Panc1 (cell line): ENCODE measurements around the gene BACE2. TPM values are rescaled to one million over a fixed set of nuclear protein-coding genes. Genes with fewer than 3 reads are reported as not detected.

Experiments
- ATAC-seq: fragments of 200-7000 bp; cut with Tn5 transposase; 2 replicates; pipeline ENCODE4 v1.9.1; 2020; ENCODE audit warnings: mild to moderate bottlenecking, moderate library complexity
- BruUV-seq: library from RNA; stranded (reverse); fragments of 400-500 nt; replicated peaks from 2 replicates; lab custom pipeline; 2021; lab: Mats Ljungman, UMichigan
- CTCF ChIA-PET: fragments of 300-600 bp; sonication (Branson Sonifier 250); formaldehyde crosslinking; loops from one replicate; lab custom pipeline; 2022; ENCODE audit warnings: antibody characterized with exemption; lab: Charles Lee
- POLR2A ChIA-PET: fragments of 300-600 bp; sonication (Branson Sonifier 250); formaldehyde crosslinking; loops from one replicate; lab custom pipeline; 2022; ENCODE audit warnings: antibody characterized with exemption; lab: Charles Lee
- DNase-seq: peaks from one replicate; pipeline ENCODE4 v3.0.0-alpha.2; 2010; ENCODE audit warnings: low read depth, low spot score
- H3K27ac ChIP-seq: 2 replicates; pipeline ENCODE4 v1.5.1; 2011; ENCODE audit warnings: mild to moderate bottlenecking, low read length, inconsistent platforms
- H3K27me3 ChIP-seq: fragments of 200-500 bp; sonication (Bioruptor generic); 2 replicates; pipeline ENCODE4 v1.6.0; 2014; ENCODE audit warnings: low read length, inconsistent platforms; ENCODE audit not compliant: control insufficient read depth, insufficient read depth
- H3K36me3 ChIP-seq: fragments of 200-500 bp; sonication (Bioruptor generic); 2 replicates; pipeline ENCODE4 v1.5.1; 2014; ENCODE audit warnings: inconsistent platforms, mild to moderate bottlenecking, low read length, moderate library complexity; ENCODE audit not compliant: control insufficient read depth, insufficient read depth
- H3K4me1 ChIP-seq: 2 replicates; pipeline ENCODE4 v1.5.1; 2011; ENCODE audit warnings: inconsistent platforms, mild to moderate bottlenecking, low read length, moderate library complexity; ENCODE audit not compliant: control insufficient read depth, insufficient read depth
- H3K4me3 ChIP-seq, 2 experiments: 2 replicates each; pipeline ENCODE4 v1.5.1; 2011 to 2012; ENCODE audit warnings: low read depth in 2 of 2, low read length in 2 of 2, mild to moderate bottlenecking in 2 of 2, inconsistent platforms in 1 of 2, moderate library complexity in 1 of 2
- H3K9me3 ChIP-seq: fragments of 200-500 bp; sonication (Bioruptor generic); 2 replicates; pipeline ENCODE4 v1.5.1; 2014; ENCODE audit warnings: low read depth, mild to moderate bottlenecking, inconsistent platforms, low read length, moderate library complexity; ENCODE audit not compliant: control insufficient read depth, insufficient read depth
- POLR2AphosphoS5 ChIP-seq: IDR thresholded peaks from 2 replicates; pipeline ENCODE4 v1.6.1; 2012; ENCODE audit warnings: mild to moderate bottlenecking, low read depth, low read length, moderate library complexity
- SIN3A ChIP-seq: IDR thresholded peaks from 2 replicates; pipeline ENCODE4 v1.6.1; 2012; ENCODE audit warnings: low read depth, mild to moderate bottlenecking, low read length, moderate library complexity, borderline replicate concordance; ENCODE audit not compliant: insufficient read depth
- TCF7L2 ChIP-seq: IDR thresholded peaks from 2 replicates; pipeline ENCODE4 v1.6.1; 2011; ENCODE audit warnings: mild to moderate bottlenecking, low read depth, low read length, inconsistent platforms
- in situ Hi-C: cut with HindIII; loops from 2 replicates; pipeline ENCODE4 v1.10.0; 2016; ENCODE audit warnings: low sequenced_read_pairs, low pct_unique_long_range_greater_than_20kb
- intact Hi-C: fragments of 100-400 bp; cut with micrococcal nuclease; formaldehyde crosslinking; loops from one replicate; pipeline ENCODE4 v1.10.0; 2022; ENCODE audit not compliant: unreplicated experiment
- total RNA-seq: library from RNA; stranded (reverse); gene quantifications from one replicate; pipeline ENCODE4 v1.2.1, GENCODE V29; 2021; ENCODE audit not compliant: unreplicated experiment
- TF ChIP-seq, protein P1 (sequence below), 2 experiments: IDR thresholded peaks; 2 replicates each; pipeline ENCODE4 v1.6.1; 2011 to 2012; ENCODE audit warnings: low read depth in 2 of 2, control low read depth in 1 of 2, low read length in 1 of 2, mild to moderate bottlenecking in 1 of 2, moderate library complexity in 1 of 2; ENCODE audit not compliant: insufficient read depth in 1 of 2
- TF ChIP-seq, protein P2 (sequence below): fragments of 450-650 bp; IDR thresholded peaks from 2 replicates; pipeline ENCODE4 v1.5.1; 2017; ENCODE audit warnings: mild to moderate bottlenecking

The BACE2 gene
- total RNA-seq, 1 experiment from 2014 or later, result 16.3 TPM

DNA sequence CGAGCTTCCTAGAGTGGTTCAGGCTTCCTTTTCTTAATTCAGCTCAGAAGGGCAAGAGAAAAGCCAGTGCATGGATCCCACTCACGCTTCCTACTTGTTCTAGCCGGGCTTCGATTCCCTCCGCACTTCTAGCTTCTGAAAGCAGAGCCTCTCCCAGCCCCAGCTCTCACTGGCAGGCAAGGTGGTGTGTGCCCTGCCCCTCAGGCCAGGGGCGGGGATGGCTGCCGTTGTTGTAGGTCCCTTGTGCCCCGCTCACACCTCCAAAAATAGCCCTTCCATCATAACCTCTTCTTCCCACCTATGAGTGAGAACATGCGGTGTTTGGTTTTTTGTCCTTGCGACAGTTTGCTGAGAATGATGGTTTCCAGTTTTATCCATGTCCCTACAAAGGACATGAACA lies 31.6 kb downstream of the BACE2 start:
- Histone ChIP-seq H3K36me3 (no peaks in the 10 kb centered on the region), H3K4me3 (no peak overlapping the region), H3K9me3 (no peaks in the 10 kb centered on the region), H3K4me1 (no peaks in the 10 kb centered on the region), H3K27me3 (no peaks in the 10 kb centered on the region), H3K27ac (no peak overlapping the region)
- intact Hi-C loops, result no loop called here
- no peak for ATAC-seq
- no peak for DNase-seq
- BruUV-seq, result no TSS peak
- ChIA-PET POLR2A (no interaction called here), CTCF (no interaction called here)
- in situ Hi-C loops, result no loop called here
- TF ChIP-seq, protein P1, sequence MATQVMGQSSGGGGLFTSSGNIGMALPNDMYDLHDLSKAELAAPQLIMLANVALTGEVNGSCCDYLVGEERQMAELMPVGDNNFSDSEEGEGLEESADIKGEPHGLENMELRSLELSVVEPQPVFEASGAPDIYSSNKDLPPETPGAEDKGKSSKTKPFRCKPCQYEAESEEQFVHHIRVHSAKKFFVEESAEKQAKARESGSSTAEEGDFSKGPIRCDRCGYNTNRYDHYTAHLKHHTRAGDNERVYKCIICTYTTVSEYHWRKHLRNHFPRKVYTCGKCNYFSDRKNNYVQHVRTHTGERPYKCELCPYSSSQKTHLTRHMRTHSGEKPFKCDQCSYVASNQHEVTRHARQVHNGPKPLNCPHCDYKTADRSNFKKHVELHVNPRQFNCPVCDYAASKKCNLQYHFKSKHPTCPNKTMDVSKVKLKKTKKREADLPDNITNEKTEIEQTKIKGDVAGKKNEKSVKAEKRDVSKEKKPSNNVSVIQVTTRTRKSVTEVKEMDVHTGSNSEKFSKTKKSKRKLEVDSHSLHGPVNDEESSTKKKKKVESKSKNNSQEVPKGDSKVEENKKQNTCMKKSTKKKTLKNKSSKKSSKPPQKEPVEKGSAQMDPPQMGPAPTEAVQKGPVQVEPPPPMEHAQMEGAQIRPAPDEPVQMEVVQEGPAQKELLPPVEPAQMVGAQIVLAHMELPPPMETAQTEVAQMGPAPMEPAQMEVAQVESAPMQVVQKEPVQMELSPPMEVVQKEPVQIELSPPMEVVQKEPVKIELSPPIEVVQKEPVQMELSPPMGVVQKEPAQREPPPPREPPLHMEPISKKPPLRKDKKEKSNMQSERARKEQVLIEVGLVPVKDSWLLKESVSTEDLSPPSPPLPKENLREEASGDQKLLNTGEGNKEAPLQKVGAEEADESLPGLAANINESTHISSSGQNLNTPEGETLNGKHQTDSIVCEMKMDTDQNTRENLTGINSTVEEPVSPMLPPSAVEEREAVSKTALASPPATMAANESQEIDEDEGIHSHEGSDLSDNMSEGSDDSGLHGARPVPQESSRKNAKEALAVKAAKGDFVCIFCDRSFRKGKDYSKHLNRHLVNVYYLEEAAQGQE (IDR thresholded peaks at IDR 0.05; ENCODE audit: insufficient read depth in 1 of 2, low read depth in 2 of 2, low read length in 1 of 2), result no peak
- TF ChIP-seq POLR2AphosphoS5, result no peak
- TF ChIP-seq, protein P2, sequence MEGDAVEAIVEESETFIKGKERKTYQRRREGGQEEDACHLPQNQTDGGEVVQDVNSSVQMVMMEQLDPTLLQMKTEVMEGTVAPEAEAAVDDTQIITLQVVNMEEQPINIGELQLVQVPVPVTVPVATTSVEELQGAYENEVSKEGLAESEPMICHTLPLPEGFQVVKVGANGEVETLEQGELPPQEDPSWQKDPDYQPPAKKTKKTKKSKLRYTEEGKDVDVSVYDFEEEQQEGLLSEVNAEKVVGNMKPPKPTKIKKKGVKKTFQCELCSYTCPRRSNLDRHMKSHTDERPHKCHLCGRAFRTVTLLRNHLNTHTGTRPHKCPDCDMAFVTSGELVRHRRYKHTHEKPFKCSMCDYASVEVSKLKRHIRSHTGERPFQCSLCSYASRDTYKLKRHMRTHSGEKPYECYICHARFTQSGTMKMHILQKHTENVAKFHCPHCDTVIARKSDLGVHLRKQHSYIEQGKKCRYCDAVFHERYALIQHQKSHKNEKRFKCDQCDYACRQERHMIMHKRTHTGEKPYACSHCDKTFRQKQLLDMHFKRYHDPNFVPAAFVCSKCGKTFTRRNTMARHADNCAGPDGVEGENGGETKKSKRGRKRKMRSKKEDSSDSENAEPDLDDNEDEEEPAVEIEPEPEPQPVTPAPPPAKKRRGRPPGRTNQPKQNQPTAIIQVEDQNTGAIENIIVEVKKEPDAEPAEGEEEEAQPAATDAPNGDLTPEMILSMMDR, result no peak
- TF ChIP-seq TCF7L2, result no peak
- TF ChIP-seq SIN3A, result no peak

DNA sequence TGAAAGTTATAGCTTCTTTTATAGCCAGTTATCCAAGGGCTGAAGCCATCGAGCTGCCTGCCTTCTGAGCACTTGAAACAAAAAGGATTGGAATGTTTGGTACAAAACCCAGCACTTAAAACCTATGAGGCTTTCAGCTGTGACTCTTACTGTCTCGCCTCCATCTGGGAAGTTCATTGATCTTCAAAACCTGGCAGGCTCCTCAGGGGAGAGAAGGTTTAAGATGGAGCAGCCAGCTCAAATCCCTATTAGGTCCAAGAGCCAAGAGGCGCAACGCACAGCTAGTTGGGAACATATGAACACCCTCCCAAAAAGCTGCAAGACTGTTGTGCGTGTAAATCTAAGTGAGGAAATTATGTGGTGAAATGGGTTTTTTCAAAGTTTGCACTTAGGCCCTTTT lies 33.4 kb downstream of the BACE2 start:
- POLR2A ChIA-PET, result no interaction called here

More for the DNA sequence above, 33.4 kb downstream of the BACE2 start:
- Histone ChIP-seq H3K36me3 (no peaks in the 10 kb centered on the region), H3K9me3 (no peaks in the 10 kb centered on the region), H3K4me3 (no peak overlapping the region), H3K27ac (no peak overlapping the region), H3K4me1 (no peaks in the 10 kb centered on the region), H3K27me3 (no peaks in the 10 kb centered on the region)
- DNase-seq, result no peak
- no peak for TF ChIP-seq POLR2AphosphoS5
- TF ChIP-seq, protein P2, result no peak
- TF ChIP-seq SIN3A, result no peak
- no peak for TF ChIP-seq TCF7L2
- TF ChIP-seq, protein P1 (IDR thresholded peaks at IDR 0.05; ENCODE audit: insufficient read depth in 1 of 2, low read depth in 2 of 2, low read length in 1 of 2), result no peak
- ATAC-seq, result no peak
- in situ Hi-C loops, result no loop called here
- intact Hi-C loops, result no loop called here
- CTCF ChIA-PET, result no interaction called here
- BruUV-seq, result no TSS peak
